SK-N-SH (cell line): Measurements from ENCODE around the gene ZPBP.
A peak's percentile ranks its signal among the peaks of the same experiment; 100 is the strongest.

Source experiments
- CTCF ChIP-seq: fragments of 200-600 bp; sonication (generic); IDR thresholded peaks from 2 replicates; pipeline ENCODE4 v1.6.1; 2017; ENCODE audit warnings: antibody characterized with exemption, mild to moderate bottlenecking, moderate library complexity
- MAX ChIP-seq: IDR thresholded peaks from 2 replicates; pipeline ENCODE4 v1.4.0; 2012; ENCODE audit warnings: low read depth
- SIN3A ChIP-seq: IDR thresholded peaks from 2 replicates; pipeline ENCODE4 v1.6.1; 2012; ENCODE audit warnings: low read depth, mild to moderate bottlenecking, low read length, moderate library complexity, borderline replicate concordance
- USF1 ChIP-seq: IDR thresholded peaks from 2 replicates; pipeline ENCODE4 v1.4.0; 2012; ENCODE audit warnings: low read depth, borderline replicate concordance
- ZBTB33 ChIP-seq: IDR thresholded peaks from 2 replicates; pipeline ENCODE4 v1.4.0; 2012; ENCODE audit warnings: low read depth, borderline replicate concordance

- no peak for TF ChIP-seq SIN3A
- TF ChIP-seq ZBTB33: no peak
- no peak for TF ChIP-seq MAX
- TF ChIP-seq CTCF: peak; percentile 98
- no peak for TF ChIP-seq USF1
These were observed at the start of gene ZPBP for GRCh38 chr7:50092579-50093491.
